Measurements from ENCODE around the gene UBAC1.

GRCh38 chr9:136008693-136008997, 47.5 kb upstream of the UBAC1 start:
- no peak for TF ChIP-seq CTCF (IDR thresholded peaks at IDR 0.05)
- TF ChIP-seq POLR2A (IDR thresholded peaks at IDR 0.05), result no peak
